ENCODE measurements around the gene ANKDD1A.

- no peak for TF ChIP-seq CTCF (conservative IDR thresholded peaks at IDR 0.05; ENCODE audit: low read depth, low read length)
- TF ChIP-seq EZH2 (IDR thresholded peaks at IDR 0.05; ENCODE audit: borderline replicate concordance, low read depth, low read length, poor library complexity, severe bottlenecking): no peak
These were observed 7.5 kb upstream of the ANKDD1A start for GRCh38 chr15:64904189-64904588.
